Heart left ventricle (tissue), 13 donors: ENCODE measurements around the gene SMIM3.

ENCODE experiments used
- CTCF ChIP-seq, 12 donors: fragments of 200-600 bp; sonication (generic) in 4 of 12; IDR thresholded peaks; one replicate each; pipeline versions ENCODE4 v1.5.0 to v1.8.0; 2018 to 2022; ENCODE audit warnings: antibody characterized with exemption in 12 of 12, mild to moderate bottlenecking in 5 of 12
- POLR2A ChIP-seq, 2 donors: fragments of 450-650 bp; IDR thresholded peaks; one replicate each; pipeline ENCODE4 v1.6.1; 2017; ENCODE audit warnings: antibody characterized with exemption in 2 of 2, mild to moderate bottlenecking in 2 of 2, moderate library complexity in 2 of 2
- donor health status: ischemic (EF 13 %, LVEDD 7.1; RV severe dilation, severe dysfunction).
- donor health status: DM: no; HTN: yes; CAD: no.
- donor health status: DM: no; HTN: no; CAD: no.
- donor health status: ischemic (EF 25% LVEDD 6.9; RV normal size, moderate dysfunction).
- donor health status: ischemic (EF 25% LVEDD 5.7; RV mildly dilated, moderate dysfunction).
- donor health status: ischemic (EF 35%, LVEDD 5.7; RV mildly dilated, moderate dysfunction).
- donor health status: nonischemic (EF 11% LVEDD 7.7; RV severe dilation, severe dysfunction).
- donor health status: DM: yes; HTN: yes; CAD: no.
- donor health status: PGD.
- donor health status: ischemic (EF 29% LVEDD 5.4; RV normal size, mild dysfunction).
- donor health status: nonischemic (EF 23%, LVEDD 6.1; RV moderate dilation, normal function).

- TF ChIP-seq CTCF (IDR thresholded peaks at IDR 0.05): no peak
- TF ChIP-seq POLR2A (IDR thresholded peaks at IDR 0.05): no peak
Observed at GRCh38 chr5:150774145-150774544, 4.4 kb upstream of the SMIM3 start.
